PC-3 (cell line): ENCODE data around the gene DTNB. TPM values are rescaled to one million over a fixed set of nuclear protein-coding genes. Genes with fewer than 3 reads are reported as not detected.
A peak's percentile ranks its signal among the peaks of the same experiment; 100 is the strongest.

Experiments used
- ATAC-seq: fragments of 200-7000 bp; cut with Tn5 transposase; 2 replicates; pipeline ENCODE4 v1.9.1; 2020; ENCODE audit warnings: mild to moderate bottlenecking, moderate library complexity
- BruUV-seq: library from RNA; stranded (reverse); fragments of 400-500 nt; replicated peaks from 2 replicates; lab custom pipeline; 2021; lab: Mats Ljungman, UMichigan
- CTCF ChIA-PET: fragments of 300-600 bp; sonication (Branson Sonifier 250); formaldehyde crosslinking; loops from one replicate; lab custom pipeline; 2022; ENCODE audit warnings: antibody characterized with exemption; lab: Charles Lee
- POLR2A ChIA-PET: fragments of 300-600 bp; sonication (Branson Sonifier 250); formaldehyde crosslinking; loops from one replicate; lab custom pipeline; 2022; ENCODE audit warnings: antibody characterized with exemption; ENCODE audit not compliant: unreplicated experiment; lab: Charles Lee
- DNase-seq: peaks from one replicate; pipeline ENCODE4 v3.0.0-alpha.2; 2015
- H2AFZ ChIP-seq: fragments of 300-600 bp; sonication (generic); 2 replicates; pipeline ENCODE4 v1.6.0; 2016; ENCODE audit warnings: antibody characterized with exemption, low read length
- H3F3A ChIP-seq: fragments of 300-600 bp; sonication (generic); one replicate; pipeline ENCODE4 v1.6.0; 2017; ENCODE audit warnings: antibody characterized with exemption, low read length, control low read depth, mild to moderate bottlenecking; ENCODE audit not compliant: unreplicated experiment
- H3K27ac ChIP-seq: fragments of 300-600 bp; sonication (generic); 2 replicates; pipeline ENCODE4 v1.5.1; 2016; ENCODE audit warnings: mild to moderate bottlenecking, low read length
- H3K27me3 ChIP-seq: fragments of 300-600 bp; sonication (generic); 2 replicates; pipeline ENCODE4 v1.6.1; 2016; ENCODE audit warnings: low read length, mixed read lengths
- H3K36me3 ChIP-seq: fragments of 300-600 bp; sonication (generic); 2 replicates; pipeline ENCODE4 v1.6.1; 2016; ENCODE audit warnings: low read depth, mixed run types, low read length, mixed read lengths
- H3K4me1 ChIP-seq: fragments of 300-600 bp; sonication (generic); 2 replicates; pipeline ENCODE4 v1.5.1; 2016; ENCODE audit warnings: low read length; ENCODE audit not compliant: insufficient read depth
- H3K4me2 ChIP-seq: fragments of 300-600 bp; sonication (generic); 2 replicates; pipeline ENCODE4 v1.6.0; 2016; ENCODE audit warnings: low read length
- H3K4me3 ChIP-seq: fragments of 300-600 bp; sonication (generic); 2 replicates; pipeline ENCODE4 v1.5.1; 2016; ENCODE audit warnings: mild to moderate bottlenecking, low read length, mixed read lengths
- H3K79me2 ChIP-seq: fragments of 300-600 bp; sonication (generic); 2 replicates; pipeline ENCODE4 v1.6.1; 2017; ENCODE audit warnings: low read length, mixed read lengths
- H3K9ac ChIP-seq: fragments of 300-600 bp; sonication (generic); 2 replicates; pipeline ENCODE4 v1.6.0; 2016; ENCODE audit warnings: mild to moderate bottlenecking, low read length
- H3K9me2 ChIP-seq: fragments of 300-600 bp; sonication (generic); replicated peaks from 2 replicates; pipeline ENCODE4 v1.6.1; 2016; ENCODE audit warnings: mixed run types, low read length, mixed read lengths
- H3K9me3 ChIP-seq: fragments of 300-600 bp; sonication (generic); 2 replicates; pipeline ENCODE4 v1.6.1; 2016; ENCODE audit warnings: low read length, mixed read lengths
- H4K20me1 ChIP-seq: fragments of 300-600 bp; sonication (generic); 2 replicates; pipeline ENCODE4 v1.6.1; 2016; ENCODE audit warnings: low read length, mixed read lengths
- EZH2 ChIP-seq: fragments of 300-600 bp; sonication (generic); IDR thresholded peaks from one replicate; pipeline ENCODE4 v1.6.1; 2017; ENCODE audit warnings: antibody characterized with exemption, mild to moderate bottlenecking, low read length; ENCODE audit not compliant: unreplicated experiment
- EZH2phosphoT487 ChIP-seq: fragments of 300-600 bp; sonication (generic); IDR thresholded peaks from 2 replicates; pipeline ENCODE4 v1.6.1; 2018; ENCODE audit warnings: mild to moderate bottlenecking, antibody characterized with exemption, low read length, borderline replicate concordance
- intact Hi-C: fragments of 100-400 bp; cut with micrococcal nuclease; formaldehyde crosslinking; loops from 2 replicates; pipeline ENCODE4 v1.9.0; 2023
- total RNA-seq: library from RNA; depleted of rRNA; stranded (reverse); fragments of >200 nt; gene quantifications from 2 replicates; pipeline ENCODE4 v1.2.3, GENCODE V29; 2014
- TF ChIP-seq, protein P1 (sequence below): fragments of 300-600 bp; sonication (generic); conservative IDR thresholded peaks from 2 replicates; pipeline ENCODE4 v1.5.1; 2017; ENCODE audit warnings: antibody characterized with exemption, low read depth, mild to moderate bottlenecking, low read length

DTNB gene
- total RNA-seq, 1 experiment from 2014 or later, result 23.1 TPM

DNA sequence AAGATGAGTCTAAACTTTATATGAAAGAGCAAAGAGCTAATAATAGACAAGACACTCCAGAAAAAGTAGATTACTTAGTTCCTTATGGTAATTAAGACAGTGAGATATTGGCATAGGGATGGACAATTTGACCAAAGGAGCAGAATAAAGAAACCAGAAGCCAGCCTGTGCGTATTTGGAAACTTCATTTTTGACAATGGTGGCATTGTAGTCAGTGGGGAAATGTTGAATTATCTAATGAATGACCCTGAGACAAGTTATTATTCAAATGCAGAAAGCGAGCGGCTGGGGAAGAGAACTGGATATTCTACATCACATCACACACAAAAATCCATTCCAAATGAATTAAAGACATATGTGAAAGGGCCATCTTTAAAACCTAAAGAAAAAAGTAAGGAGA is 144.3 kb downstream of the DTNB start:
- DNase-seq (no peak), ATAC-seq (no peak)
- no peak for TF ChIP-seq EZH2
- TF ChIP-seq, protein P1, sequence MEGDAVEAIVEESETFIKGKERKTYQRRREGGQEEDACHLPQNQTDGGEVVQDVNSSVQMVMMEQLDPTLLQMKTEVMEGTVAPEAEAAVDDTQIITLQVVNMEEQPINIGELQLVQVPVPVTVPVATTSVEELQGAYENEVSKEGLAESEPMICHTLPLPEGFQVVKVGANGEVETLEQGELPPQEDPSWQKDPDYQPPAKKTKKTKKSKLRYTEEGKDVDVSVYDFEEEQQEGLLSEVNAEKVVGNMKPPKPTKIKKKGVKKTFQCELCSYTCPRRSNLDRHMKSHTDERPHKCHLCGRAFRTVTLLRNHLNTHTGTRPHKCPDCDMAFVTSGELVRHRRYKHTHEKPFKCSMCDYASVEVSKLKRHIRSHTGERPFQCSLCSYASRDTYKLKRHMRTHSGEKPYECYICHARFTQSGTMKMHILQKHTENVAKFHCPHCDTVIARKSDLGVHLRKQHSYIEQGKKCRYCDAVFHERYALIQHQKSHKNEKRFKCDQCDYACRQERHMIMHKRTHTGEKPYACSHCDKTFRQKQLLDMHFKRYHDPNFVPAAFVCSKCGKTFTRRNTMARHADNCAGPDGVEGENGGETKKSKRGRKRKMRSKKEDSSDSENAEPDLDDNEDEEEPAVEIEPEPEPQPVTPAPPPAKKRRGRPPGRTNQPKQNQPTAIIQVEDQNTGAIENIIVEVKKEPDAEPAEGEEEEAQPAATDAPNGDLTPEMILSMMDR, result no peak
- TF ChIP-seq EZH2phosphoT487, result no peak
- no peak overlapping the region for H3K4me3 ChIP-seq
- no peak overlapping the region for H3K4me2 ChIP-seq
- no peaks in the 10 kb centered on the region for H3K79me2 ChIP-seq
- no peaks in the 10 kb centered on the region for H3K27me3 ChIP-seq
- POLR2A ChIA-PET, result no interaction called here
- H4K20me1 ChIP-seq, result no peaks in the 10 kb centered on the region
- no peaks in the 10 kb centered on the region for H3K9me2 ChIP-seq
- no peaks in the 10 kb centered on the region for H3K9me3 ChIP-seq
- intact Hi-C loops, result no loop called here
- H3K9ac ChIP-seq, result no peak overlapping the region
- BruUV-seq, result no TSS peak
- no peaks in the 10 kb centered on the region for H3K36me3 ChIP-seq
- CTCF ChIA-PET, result no interaction called here
- H3K27ac ChIP-seq, result no peak overlapping the region
- H3K4me1 ChIP-seq, result peaks cover 15% of the 10 kb centered on the region
- no peaks in the 10 kb centered on the region for H3F3A ChIP-seq
- no peak overlapping the region for H2AFZ ChIP-seq

DNA sequence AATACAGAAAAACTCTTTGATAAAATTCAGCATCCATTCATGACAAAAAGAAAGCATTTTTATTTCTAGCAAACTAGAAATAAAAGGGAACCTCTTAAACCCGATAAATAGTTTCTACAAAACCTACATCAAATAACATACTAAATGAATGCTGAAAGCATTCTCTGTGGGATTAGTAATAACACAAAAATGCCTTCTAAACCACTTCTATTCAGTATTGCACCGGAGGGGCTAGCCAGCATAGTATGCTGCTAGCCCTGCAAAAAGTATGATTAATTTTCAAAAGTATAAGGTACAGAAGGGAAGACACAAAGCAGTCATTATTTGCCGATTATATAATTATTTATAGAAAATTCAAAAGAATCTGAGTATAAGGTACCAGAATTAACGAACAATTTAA is 145.2 kb downstream of the DTNB start:
- DNase-seq, result peak; percentile 69
- H3K4me3 ChIP-seq, result no peak overlapping the region
- ATAC-seq, result peak; percentile 90
- H3K9me3 ChIP-seq, result no peaks in the 10 kb centered on the region
- no peaks in the 10 kb centered on the region for H3F3A ChIP-seq
- BruUV-seq, result no TSS peak
- no peak overlapping the region for H3K27ac ChIP-seq
- POLR2A ChIA-PET, result no interaction called here
- H4K20me1 ChIP-seq, result no peaks in the 10 kb centered on the region
- intact Hi-C loops, result no loop called here
- H3K4me2 ChIP-seq, result peak overlapping the region; percentile 7
- H3K27me3 ChIP-seq, result no peaks in the 10 kb centered on the region
- H3K9me2 ChIP-seq, result no peaks in the 10 kb centered on the region
- no peak overlapping the region for H3K9ac ChIP-seq
- H3K79me2 ChIP-seq, result no peaks in the 10 kb centered on the region
- TF ChIP-seq, protein P1, result no peak
- TF ChIP-seq EZH2 (no peak), EZH2phosphoT487 (no peak)
- CTCF ChIA-PET, result no interaction called here
- H2AFZ ChIP-seq, result no peak overlapping the region
- H3K36me3 ChIP-seq, result no peaks in the 10 kb centered on the region
- H3K4me1 ChIP-seq, result peaks cover 15% of the 10 kb centered on the region

DNA sequence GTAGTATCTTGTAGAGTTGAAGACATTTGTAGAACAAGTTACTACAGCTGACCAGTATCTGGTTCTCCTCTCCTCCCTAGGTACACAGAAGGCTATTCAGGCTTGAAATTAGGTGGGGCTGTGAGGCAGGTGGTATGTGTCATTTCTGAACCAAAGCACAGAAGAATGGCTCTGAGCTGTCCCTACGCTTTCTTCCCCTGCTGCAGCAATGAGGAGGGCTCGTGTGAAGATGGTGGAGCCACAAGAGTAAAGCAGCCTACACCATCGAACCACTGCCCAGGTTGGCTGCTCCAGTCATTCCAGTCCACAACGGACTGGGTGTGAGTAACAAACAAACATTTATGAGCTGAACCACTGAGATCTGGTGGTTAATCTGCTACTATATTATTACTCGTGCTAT is 148.9 kb downstream of the DTNB start:
- peak; percentile 10; the same call in 1 of the 2 replicates for ATAC-seq
- intact Hi-C loops, result loop anchor here (5.0 kb wide), 1 partner anchor 43 kb away; no protein-coding TSS in a partner anchor
- H3K79me2 ChIP-seq, result no peaks in the 10 kb centered on the region
- CTCF ChIA-PET, result no interaction called here
- peaks cover 23% of the 10 kb centered on the region for H3K4me1 ChIP-seq
- H3K9me3 ChIP-seq, result no peaks in the 10 kb centered on the region
- no peak overlapping the region for H2AFZ ChIP-seq
- H3F3A ChIP-seq, result no peaks in the 10 kb centered on the region
- H3K27me3 ChIP-seq, result no peaks in the 10 kb centered on the region
- POLR2A ChIA-PET, result no interaction called here
- H3K9ac ChIP-seq, result no peak overlapping the region
- H3K4me3 ChIP-seq, result no peak overlapping the region
- no peak overlapping the region for H3K4me2 ChIP-seq
- DNase-seq, result no peak
- H4K20me1 ChIP-seq, result no peaks in the 10 kb centered on the region
- TF ChIP-seq, protein P1, result no peak
- no peak for TF ChIP-seq EZH2phosphoT487
- TF ChIP-seq EZH2, result no peak
- BruUV-seq, result no TSS peak
- H3K36me3 ChIP-seq, result no peaks in the 10 kb centered on the region
- no peaks in the 10 kb centered on the region for H3K9me2 ChIP-seq
- no peak overlapping the region for H3K27ac ChIP-seq
